ENCODE results near the gene DENND1A. TPM values are rescaled to one million over a fixed set of nuclear protein-coding genes. Genes with fewer than 3 reads are reported as not detected.

DENND1A gene
- total RNA-seq, 6 experiments from 2014 or later = 13.9 to 22.6 (median 16.3) TPM

GRCh38 chr9:123964761-123965160, 34.8 kb upstream of the DENND1A start:
- TF ChIP-seq POLR2A (IDR thresholded peaks at IDR 0.05) (no peak), CTCF (IDR thresholded peaks at IDR 0.05) (no peak)
- H3K36me3 ChIP-seq = no peaks in the 10 kb centered on the region
- H3K27me3 ChIP-seq = no peaks in the 10 kb centered on the region
- no peak for ATAC-seq
- intact Hi-C loops (cut with DNase I) = no loop called here
- no peak for DNase-seq
- no peak overlapping the region for H3K27ac ChIP-seq
- H3K4me1 ChIP-seq = no peaks in the 10 kb centered on the region
- WGBS (ENCODE audit: insufficient coverage, low coverage, low lambda C conversion rate, missing lambda C conversion rate) = 45% methylated on average over 6 of the region's 12 CpGs
- no peak overlapping the region for H3K4me3 ChIP-seq
- no peaks in the 10 kb centered on the region for H3K9me3 ChIP-seq

- ATAC-seq (no peak), DNase-seq (no peak)
- no peak for TF ChIP-seq POLR2A (IDR thresholded peaks at IDR 0.05)
- no peak for TF ChIP-seq CTCF (IDR thresholded peaks at IDR 0.05)
- WGBS (ENCODE audit: insufficient coverage, low coverage, low lambda C conversion rate, missing lambda C conversion rate) = 34% methylated on average over 3 of the region's 6 CpGs
- Histone ChIP-seq H3K4me1 (no peaks in the 10 kb centered on the region), H3K9me3 (no peaks in the 10 kb centered on the region), H3K27ac (no peak overlapping the region), H3K36me3 (no peaks in the 10 kb centered on the region), H3K27me3 (no peaks in the 10 kb centered on the region), H3K4me3 (no peak overlapping the region)
- intact Hi-C loops (cut with DNase I) = no loop called here
Measured at GRCh38 chr9:123960965-123961364, 31.0 kb upstream of the DENND1A start.

- no peak for TF ChIP-seq POLR2A (IDR thresholded peaks at IDR 0.05)
- peak in 1 of 4 donors; percentile 8 for TF ChIP-seq CTCF (IDR thresholded peaks at IDR 0.05)
- no peaks in the 10 kb centered on the region for H3K4me1 ChIP-seq
- H3K36me3 ChIP-seq = no peaks in the 10 kb centered on the region
- H3K4me3 ChIP-seq = no peak overlapping the region
- no peaks in the 10 kb centered on the region for H3K9me3 ChIP-seq
- no peak overlapping the region for H3K27ac ChIP-seq
- no peak for DNase-seq
- intact Hi-C loops (cut with DNase I) = no loop called here
- ATAC-seq = no peak
- H3K27me3 ChIP-seq = no peaks in the 10 kb centered on the region
- 66% methylated on average over 5 of the region's 5 CpGs for WGBS (ENCODE audit: insufficient coverage, low coverage, low lambda C conversion rate, missing lambda C conversion rate)
Measured at GRCh38 chr9:123960366-123960765, 30.4 kb upstream of the DENND1A start.

- Histone ChIP-seq H3K4me1 (no peaks in the 10 kb centered on the region), H3K27me3 (no peaks in the 10 kb centered on the region), H3K36me3 (no peaks in the 10 kb centered on the region), H3K27ac (no peak overlapping the region), H3K9me3 (no peaks in the 10 kb centered on the region), H3K4me3 (no peak overlapping the region)
- TF ChIP-seq POLR2A (IDR thresholded peaks at IDR 0.05) (no peak), CTCF (IDR thresholded peaks at IDR 0.05) (no peak)
- DNase-seq (no peak), ATAC-seq (no peak)
- intact Hi-C loops (cut with DNase I) = no loop called here
- 56% methylated on average over 4 of the region's 4 CpGs for WGBS (ENCODE audit: insufficient coverage, low coverage, low lambda C conversion rate, missing lambda C conversion rate)
Measured at GRCh38 chr9:123959787-123960186, 29.9 kb upstream of the DENND1A start.

GRCh38 chr9:123957731-123958130, 27.8 kb upstream of the DENND1A start:
- H3K27ac ChIP-seq = no peak overlapping the region
- no peaks in the 10 kb centered on the region for H3K27me3 ChIP-seq
- DNase-seq (no peak), ATAC-seq (no peak)
- no peaks in the 10 kb centered on the region for H3K4me1 ChIP-seq
- 44% methylated on average over 2 of the region's 2 CpGs for WGBS (ENCODE audit: insufficient coverage, low coverage, low lambda C conversion rate, missing lambda C conversion rate)
- no peaks in the 10 kb centered on the region for H3K9me3 ChIP-seq
- H3K36me3 ChIP-seq = no peaks in the 10 kb centered on the region
- H3K4me3 ChIP-seq = no peak overlapping the region
- no peak for TF ChIP-seq POLR2A (IDR thresholded peaks at IDR 0.05)
- no peak for TF ChIP-seq CTCF (IDR thresholded peaks at IDR 0.05)
- intact Hi-C loops (cut with DNase I) = no loop called here

Measured in right lobe of liver (tissue), 6 donors.